Esophagus mucosa (tissue), 1 donor: Measurements from ENCODE around the gene SEMA6D. TPM values are rescaled to one million over a fixed set of nuclear protein-coding genes. Genes with fewer than 3 reads are reported as not detected.
A peak's percentile ranks its signal among the peaks of the same experiment; 100 is the strongest.

Source experiments
- ATAC-seq: fragments of 200-7000 bp; cut with Tn5 transposase; one replicate; pipeline ENCODE4 v1.9.1; 2020
- total RNA-seq: library from RNA; stranded (reverse); gene quantifications from one replicate; pipeline ENCODE4 v1.2.4, GENCODE V29; 2023
- donor health status: DM: yes; HTN: yes; CAD: no.

The SEMA6D gene
- total RNA-seq, 1 donor from 2014 or later, result 0.92 TPM

GRCh38 chr15:47792231-47792630 lies 74.9 kb downstream of the SEMA6D start:
- ATAC-seq, result no peak

DNA sequence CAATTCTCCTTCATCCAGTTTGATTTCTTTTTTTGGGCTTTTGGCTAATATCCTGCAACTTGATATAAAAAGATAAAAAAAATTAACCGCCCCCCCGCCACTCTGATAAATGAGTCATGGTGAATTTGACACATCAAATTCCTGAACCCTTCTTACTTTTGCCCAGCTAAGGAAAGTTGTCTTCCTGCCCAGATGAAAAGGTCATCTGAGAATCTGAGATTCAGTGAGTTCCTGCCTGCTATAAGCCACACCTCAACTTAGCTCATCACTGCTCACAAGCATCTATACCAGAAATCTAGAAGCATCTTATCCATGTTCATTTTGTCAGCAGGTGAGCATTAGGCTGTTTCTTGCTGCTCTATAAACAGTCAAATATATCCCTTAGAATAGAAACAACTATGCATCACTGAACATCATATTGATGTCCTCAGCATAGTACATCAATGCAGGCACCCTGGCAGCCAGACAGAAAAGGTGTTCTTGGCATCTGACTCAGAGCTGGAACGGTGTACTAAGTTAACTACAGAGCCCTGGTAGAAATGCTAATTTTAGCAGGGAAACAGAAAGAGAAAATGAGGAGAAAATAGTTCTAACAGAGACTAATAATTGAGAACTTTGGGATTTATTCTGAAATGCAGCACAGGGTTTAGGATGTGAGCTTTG lies 77.1 kb downstream of the SEMA6D start:
- ATAC-seq, result no peak

GRCh38 chr15:47795864-47796263 lies 78.6 kb downstream of the SEMA6D start:
- no peak for ATAC-seq

DNA sequence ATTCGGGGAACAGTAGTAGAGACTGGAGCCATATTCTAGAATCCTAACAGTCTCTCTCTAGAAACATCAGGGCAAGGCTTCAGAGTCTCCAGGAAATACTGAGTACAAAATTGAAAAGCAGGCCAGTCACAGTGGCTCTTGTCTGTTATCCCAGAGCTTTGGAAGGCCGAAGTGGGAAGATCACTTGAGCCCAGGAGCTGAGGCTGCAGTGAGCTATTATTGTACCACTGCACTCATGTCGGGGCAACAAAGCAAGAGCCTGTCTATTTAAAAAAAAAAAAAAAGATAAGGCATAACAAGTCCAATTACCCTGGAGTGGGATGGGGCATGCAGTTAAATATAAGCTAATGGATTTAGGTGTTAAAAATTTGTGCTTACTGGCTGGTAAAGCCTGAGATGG lies 79.0 kb downstream of the SEMA6D start:
- ATAC-seq, result no peak

GRCh38 chr15:47796830-47797229 lies 79.5 kb downstream of the SEMA6D start:
- no peak for ATAC-seq

DNA sequence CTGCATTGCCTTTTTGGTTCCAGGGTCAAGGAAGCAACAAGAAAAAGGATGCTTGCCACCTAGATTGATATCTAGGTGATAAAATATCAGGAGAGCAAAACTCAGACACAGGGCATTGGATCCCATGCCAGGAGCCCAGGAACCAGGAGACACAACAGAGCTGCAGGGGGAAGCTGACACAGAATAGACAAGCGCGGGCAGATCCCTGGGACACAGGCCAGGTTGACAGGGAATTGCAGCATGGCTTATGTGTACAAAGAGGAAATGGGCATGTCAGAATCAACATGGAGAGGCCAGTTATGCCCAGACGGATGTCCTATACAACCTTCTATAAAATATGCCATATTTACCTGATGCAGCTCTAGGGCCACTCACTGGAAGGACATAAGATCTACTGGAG lies 84.2 kb downstream of the SEMA6D start:
- ATAC-seq, result peak; percentile 84

DNA sequence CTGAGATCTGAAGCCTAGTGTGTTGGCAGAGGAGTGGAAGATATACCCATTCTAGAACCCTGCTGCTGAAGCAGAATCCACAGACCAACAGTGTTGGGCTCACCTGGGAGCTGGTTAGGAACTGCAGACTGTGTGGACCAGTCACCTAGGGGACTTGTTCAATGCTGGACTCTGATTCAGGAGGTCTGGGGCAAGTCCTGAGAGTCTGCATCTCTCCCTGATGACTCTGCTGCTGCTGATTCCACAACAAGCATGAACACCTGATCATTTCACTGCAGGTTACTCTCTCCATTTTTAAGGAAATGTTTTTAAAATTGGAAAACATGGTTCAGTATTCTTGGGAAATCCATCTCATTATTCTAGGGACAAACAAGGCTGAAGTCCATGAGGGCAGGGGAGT lies 84.9 kb downstream of the SEMA6D start:
- no peak for ATAC-seq

DNA sequence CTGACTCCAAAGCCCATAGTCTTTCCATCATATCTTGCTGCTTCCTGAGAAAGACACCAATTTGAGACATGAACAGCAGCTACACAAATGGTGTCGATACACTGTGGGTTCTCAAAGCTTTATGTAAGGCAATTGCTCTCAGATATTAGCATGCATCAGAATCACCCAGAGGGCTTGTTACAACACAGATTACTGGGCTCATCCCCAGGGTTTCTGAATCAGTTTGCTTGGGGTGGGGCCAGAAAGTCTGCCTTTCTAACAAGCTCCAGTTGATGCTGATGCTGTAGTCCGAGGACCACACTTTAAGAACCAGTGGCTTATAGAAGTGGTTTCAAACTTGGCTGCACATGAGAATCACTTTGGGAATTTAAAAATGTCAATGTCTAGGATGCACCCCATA lies 86.5 kb downstream of the SEMA6D start:
- ATAC-seq, result peak; percentile 23

GRCh38 chr15:47804733-47805132 lies 87.4 kb downstream of the SEMA6D start:
- ATAC-seq, result no peak

GRCh38 chr15:47806008-47806407 lies 88.7 kb downstream of the SEMA6D start:
- no peak for ATAC-seq

DNA sequence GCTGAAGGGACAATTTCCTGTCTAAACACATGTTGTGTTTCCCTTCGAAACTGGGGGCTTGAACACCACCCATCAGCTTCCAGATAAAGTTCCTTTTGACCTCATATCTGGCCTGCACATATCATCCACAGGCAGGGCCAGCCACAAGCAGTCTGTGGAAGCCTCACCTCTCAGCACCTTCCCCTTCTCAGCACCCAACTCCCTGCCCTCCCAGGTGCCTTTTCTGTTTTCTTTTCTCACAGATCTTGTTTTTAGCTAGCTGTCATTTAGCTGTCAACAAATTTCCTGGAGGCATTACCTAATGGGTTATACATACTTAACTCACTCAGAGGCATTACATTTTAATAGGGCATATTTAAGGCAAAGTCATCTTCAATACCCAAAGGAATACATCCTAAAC lies 93.9 kb downstream of the SEMA6D start:
- ATAC-seq, result no peak

- no peak for ATAC-seq
Observed at GRCh38 chr15:47812470-47812999, 95.2 kb downstream of the SEMA6D start.

DNA sequence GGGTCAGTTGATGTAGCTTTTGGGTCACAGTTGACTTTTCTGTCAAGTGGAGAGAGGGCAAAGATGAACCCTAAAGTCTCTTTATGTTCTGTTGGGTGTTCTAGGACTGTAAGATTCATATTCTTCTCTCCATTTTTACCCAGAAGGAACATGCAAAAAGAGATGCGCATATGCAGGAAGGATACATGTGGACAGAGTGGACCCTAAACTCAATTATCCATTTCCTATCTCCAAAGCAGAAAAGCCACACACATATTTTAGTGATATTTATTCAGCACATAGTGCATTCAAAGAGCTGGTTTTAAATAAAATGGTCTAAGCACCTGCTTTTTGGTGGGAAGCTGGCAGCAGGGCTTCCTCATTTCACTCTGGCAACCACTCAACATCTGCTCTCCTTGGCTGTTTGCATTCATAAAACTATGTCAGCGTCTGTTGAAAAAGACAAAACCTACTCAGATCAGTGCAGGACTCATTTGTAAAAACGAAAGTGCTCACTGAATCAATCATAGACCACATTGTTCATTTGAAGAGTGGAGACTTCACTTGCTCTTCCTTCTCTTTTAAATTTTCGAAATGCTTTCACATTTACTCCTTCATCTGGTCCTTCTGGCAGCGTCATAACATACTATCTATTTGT lies 96.6 kb downstream of the SEMA6D start:
- no peak for ATAC-seq

DNA sequence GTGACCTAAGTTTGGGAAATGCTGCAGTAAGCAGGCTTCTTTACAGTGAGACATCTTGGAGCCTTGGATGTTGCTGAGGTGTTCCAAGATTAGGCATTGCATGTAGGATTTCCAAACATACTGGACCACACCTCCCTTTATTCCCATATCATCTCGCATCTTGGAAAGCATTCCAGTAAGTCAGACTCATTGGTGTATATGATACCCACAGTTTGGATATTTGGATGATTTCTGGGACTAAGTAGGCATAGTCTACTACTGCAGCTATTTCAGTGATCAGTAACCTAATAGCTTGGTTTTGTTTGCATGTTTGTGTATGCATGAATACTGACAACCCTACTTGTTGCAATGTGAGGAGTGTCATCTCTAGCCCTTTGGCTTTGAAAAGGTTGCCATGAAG lies 97.3 kb downstream of the SEMA6D start:
- no peak for ATAC-seq

DNA sequence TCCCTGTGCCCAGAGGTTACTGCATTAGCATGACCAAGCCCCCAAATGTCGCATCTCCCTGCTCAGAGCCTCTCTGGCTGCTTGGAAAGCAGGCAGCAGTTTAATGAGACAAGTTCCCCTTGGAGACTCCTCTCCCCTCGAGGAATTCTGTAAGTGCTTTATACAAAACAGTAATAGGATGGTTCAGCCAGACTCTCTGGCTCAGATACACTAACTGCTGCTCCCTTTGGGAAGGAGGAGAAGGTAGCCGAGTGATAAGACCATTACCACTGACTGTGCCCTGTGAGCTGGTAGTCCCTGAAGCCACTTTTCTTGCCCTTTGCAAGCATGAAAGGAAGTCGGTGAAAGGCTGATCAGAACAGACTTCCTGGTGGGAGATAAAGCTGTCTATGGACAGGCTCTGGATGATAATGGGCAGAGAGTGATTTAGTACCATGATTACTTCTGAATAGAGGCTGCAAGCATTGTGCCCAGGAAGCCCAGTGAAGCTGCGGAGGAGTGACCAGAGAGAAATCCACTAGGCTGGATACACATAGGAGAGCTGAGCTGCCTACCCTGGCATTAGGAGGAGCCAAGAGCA lies 100.8 kb downstream of the SEMA6D start:
- ATAC-seq, result no peak

- ATAC-seq, result no peak
Observed at GRCh38 chr15:47819158-47819557, 101.9 kb downstream of the SEMA6D start.

- ATAC-seq, result no peak
Observed at GRCh38 chr15:47820057-47820746, 102.9 kb downstream of the SEMA6D start.

- peak; percentile 49 for ATAC-seq
Observed at GRCh38 chr15:47820747-47821319, 103.5 kb downstream of the SEMA6D start.

DNA sequence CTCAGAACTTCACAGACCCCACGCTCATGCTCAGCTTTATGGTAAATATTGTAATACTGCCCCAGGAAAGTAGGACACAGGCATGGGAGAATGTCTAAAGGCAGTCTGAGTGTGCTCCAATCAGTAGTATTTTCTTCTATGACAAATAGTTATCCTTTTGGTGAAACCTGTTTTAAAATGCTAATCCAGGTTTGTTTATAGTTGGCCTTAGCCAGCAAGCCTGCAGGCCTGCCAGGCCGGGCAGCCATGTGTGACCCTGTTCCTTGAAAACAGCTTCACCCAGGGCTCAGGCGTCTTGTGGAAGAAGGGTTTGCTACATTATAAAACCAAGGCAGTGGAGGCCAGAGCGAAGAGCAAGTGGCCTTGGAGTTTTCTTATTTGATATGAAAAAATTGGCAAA lies 104.7 kb downstream of the SEMA6D start:
- peak; percentile 81 for ATAC-seq
